ENCODE measurements around the gene VEGFA.

DNA sequence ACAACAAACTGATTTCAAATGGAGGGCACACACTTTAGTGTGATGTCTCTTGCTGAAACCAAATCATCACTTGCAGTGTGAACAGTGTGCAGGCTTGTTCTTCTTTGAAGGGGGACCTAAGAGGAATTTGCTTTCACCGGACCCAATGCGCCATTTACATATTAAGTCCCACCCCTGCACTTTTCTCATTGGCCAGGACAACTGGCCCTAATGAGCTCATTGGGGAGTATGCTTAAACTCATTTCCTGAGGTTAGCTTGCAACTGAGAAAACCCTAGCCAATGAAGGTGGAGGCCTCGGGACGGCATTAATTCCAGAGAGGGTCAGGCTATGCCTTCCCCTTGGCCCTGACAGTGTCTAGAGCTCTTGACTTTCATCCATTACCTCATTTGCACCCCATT lies 58.7 kb downstream of the VEGFA start:
- TF ChIP-seq POLR2A (IDR thresholded peaks at IDR 0.05; ENCODE audit: low read depth, low read length) (no peak), POLR2AphosphoS5 (IDR thresholded peaks at IDR 0.05; ENCODE audit: low read depth, low read length) (no peak), TAF1 (IDR thresholded peaks at IDR 0.05; ENCODE audit: low read depth, low read length) (no peak), POU2F2 (IDR thresholded peaks at IDR 0.05; ENCODE audit: low read depth, low read length) (no peak)

All from GM12891 (cell line).